WTC11 (cell line): ENCODE data around the gene ECM2. TPM values are rescaled to one million over a fixed set of nuclear protein-coding genes. Genes with fewer than 3 reads are reported as not detected.

Source experiments
- ATAC-seq: fragments of 200-7000 bp; cut with Tn5 transposase; 2 replicates; pipeline ENCODE4 v1.10.0; 2021; ENCODE audit warnings: mild to moderate bottlenecking, moderate library complexity
- Bru-seq: library from RNA; stranded (reverse); fragments of 400-500 nt; gene quantifications from one replicate; lab custom pipeline; 2021; lab: Mats Ljungman, UMichigan
- CTCF ChIA-PET: fragments of 300-600 bp; sonication (Branson Sonifier 250); formaldehyde crosslinking; loops from one replicate; lab custom pipeline; 2021; ENCODE audit warnings: antibody characterized with exemption; lab: Charles Lee
- POLR2A ChIA-PET: fragments of 350-600 bp; sonication (Branson Sonifier 250); formaldehyde crosslinking; loops from one replicate; lab custom pipeline; 2021; ENCODE audit warnings: antibody characterized with exemption; lab: Charles Lee
- DNase-seq: peaks from one replicate; pipeline ENCODE4 v3.0.0; 2021; ENCODE audit warnings: low spot score
- H3K27ac Mint-ChIP-seq: 2 replicates; pipeline ENCODE4 v1.8.0; 2021; ENCODE audit warnings: mixed read lengths
- H3K27me3 Mint-ChIP-seq: 2 replicates; pipeline ENCODE4 v1.8.0; 2021; ENCODE audit warnings: low read depth, mild to moderate bottlenecking, moderate library complexity, mixed read lengths
- H3K36me3 Mint-ChIP-seq: 2 replicates; pipeline ENCODE4 v1.8.0; 2021; ENCODE audit warnings: mixed read lengths
- H3K4me1 Mint-ChIP-seq: 2 replicates; pipeline ENCODE4 v1.8.0; 2022; ENCODE audit warnings: mixed read lengths
- H3K4me3 Mint-ChIP-seq: 2 replicates; pipeline ENCODE4 v1.8.0; 2021; ENCODE audit warnings: mild to moderate bottlenecking, moderate library complexity, mixed read lengths
- H3K9me3 Mint-ChIP-seq: 2 replicates; pipeline ENCODE4 v1.8.0; 2021; ENCODE audit warnings: mixed read lengths
- CBFB ChIP-seq: sonication (generic); formaldehyde crosslinking; IDR thresholded peaks from 2 replicates; pipeline ENCODE4 v1.8.1; 2022; ENCODE audit warnings: mild to moderate bottlenecking, low read depth, missing genetic modification reagents
- E2F5 ChIP-seq: sonication (generic); formaldehyde crosslinking; IDR thresholded peaks from 2 replicates; pipeline ENCODE4 v1.8.1; 2022; ENCODE audit warnings: mild to moderate bottlenecking, moderate library complexity, missing genetic modification reagents
- ELF4 ChIP-seq: sonication (generic); formaldehyde crosslinking; IDR thresholded peaks from 2 replicates; pipeline ENCODE4 v1.8.1; 2022; ENCODE audit warnings: low read depth, mild to moderate bottlenecking, moderate library complexity, missing genetic modification reagents
- EMX1 ChIP-seq: fragments of 250-450 bp; sonication (Bioruptor Pico); IDR thresholded peaks from 2 replicates; pipeline ENCODE4 v1.8.0; 2021; ENCODE audit warnings: mild to moderate bottlenecking
- GABPB1 ChIP-seq: sonication (generic); formaldehyde crosslinking; IDR thresholded peaks from 2 replicates; pipeline ENCODE4 v1.8.1; 2023; ENCODE audit warnings: mild to moderate bottlenecking, missing genetic modification reagents
- GTF2I ChIP-seq: fragments of 250-450 bp; sonication (Bioruptor Pico); conservative IDR thresholded peaks from 2 replicates; pipeline ENCODE4 v1.4.0; 2021; ENCODE audit warnings: mild to moderate bottlenecking
- IRF2 ChIP-seq: sonication (generic); formaldehyde crosslinking; IDR thresholded peaks from 2 replicates; pipeline ENCODE4 v1.8.0; 2022; ENCODE audit warnings: low read depth, missing genetic modification reagents, borderline replicate concordance
- NFYB ChIP-seq: sonication (generic); formaldehyde crosslinking; conservative IDR thresholded peaks from 2 replicates; pipeline ENCODE4 v1.8.0; 2022; ENCODE audit warnings: low read depth, missing genetic modification reagents
- PREB ChIP-seq: sonication (generic); formaldehyde crosslinking; IDR thresholded peaks from 2 replicates; pipeline ENCODE4 v1.8.1; 2022; ENCODE audit warnings: mild to moderate bottlenecking, missing genetic modification reagents, moderate library complexity, borderline replicate concordance
- SMAD3 ChIP-seq: sonication (generic); formaldehyde crosslinking; IDR thresholded peaks from 2 replicates; pipeline ENCODE4 v1.8.0; 2022; ENCODE audit warnings: missing genetic modification reagents, mild to moderate bottlenecking, borderline replicate concordance
- ZBTB21 ChIP-seq: sonication (generic); formaldehyde crosslinking; IDR thresholded peaks from 2 replicates; pipeline ENCODE4 v1.8.1; 2023; ENCODE audit warnings: mild to moderate bottlenecking, missing genetic modification reagents, borderline replicate concordance
- ZNF281 ChIP-seq: sonication (generic); formaldehyde crosslinking; IDR thresholded peaks from 2 replicates; pipeline ENCODE4 v1.8.0; 2023; ENCODE audit warnings: mild to moderate bottlenecking, missing genetic modification reagents
- ZNF425 ChIP-seq: fragments of 250-450 bp; sonication (Bioruptor Pico); conservative IDR thresholded peaks from 2 replicates; pipeline ENCODE4 v1.9.0; 2021; ENCODE audit warnings: mild to moderate bottlenecking
- long read RNA-seq, 3 experiments: library from RNA in 1 of 3; library from capped mRNA in 1 of 3; library from polyadenylated mRNA in 1 of 3; unstranded in 2 of 3; stranded (forward) in 1 of 3; transcript quantifications; one replicate each; pipeline ENCODE4 v2.0.0, GENCODE V29; 2021
- total RNA-seq: library from RNA; stranded (reverse); gene quantifications from 3 replicates; pipeline ENCODE4 v1.2.3, GENCODE V29; 2021
- TF ChIP-seq, protein P1 (sequence below): sonication (generic); formaldehyde crosslinking; IDR thresholded peaks from 2 replicates; pipeline ENCODE4 v1.8.0; 2022; ENCODE audit warnings: mild to moderate bottlenecking, missing genetic modification reagents
- TF ChIP-seq, protein P2 (sequence below): sonication (generic); formaldehyde crosslinking; IDR thresholded peaks from 2 replicates; pipeline ENCODE4 v1.8.1; 2023; ENCODE audit warnings: mild to moderate bottlenecking, missing genetic modification reagents, borderline replicate concordance
- TF ChIP-seq, protein P3 (sequence below): sonication (generic); formaldehyde crosslinking; IDR thresholded peaks from 2 replicates; pipeline ENCODE4 v1.8.1; 2023; ENCODE audit warnings: mild to moderate bottlenecking, missing genetic modification reagents, moderate library complexity
- TF ChIP-seq, protein P4 (sequence below): sonication (generic); formaldehyde crosslinking; IDR thresholded peaks from 2 replicates; pipeline ENCODE4 v1.8.0; 2022; ENCODE audit warnings: missing genetic modification reagents

ECM2 gene
- not detected in 3 replicates for total RNA-seq
- Bru-seq, nascent RNA: percentile 3 among the genes with signal in this experiment
- long read RNA-seq, experiment 1: 0 reads
- long read RNA-seq, experiment 2: 0 reads
- long read RNA-seq, experiment 3: 0 reads

GRCh38 chr9:92535940-92536850 is at the start of gene ECM2:
ECM2 (minus strand) TSS chr9:92535990; CDS start chr9:92522866, 13,124 bp downstream.
- ChIA-PET POLR2A (no interaction called here), CTCF (no interaction called here)
- TF ChIP-seq, protein P1, sequence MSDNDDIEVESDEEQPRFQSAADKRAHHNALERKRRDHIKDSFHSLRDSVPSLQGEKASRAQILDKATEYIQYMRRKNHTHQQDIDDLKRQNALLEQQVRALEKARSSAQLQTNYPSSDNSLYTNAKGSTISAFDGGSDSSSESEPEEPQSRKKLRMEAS (CRISPR knock-in tag): no peak
- TF ChIP-seq, protein P2, sequence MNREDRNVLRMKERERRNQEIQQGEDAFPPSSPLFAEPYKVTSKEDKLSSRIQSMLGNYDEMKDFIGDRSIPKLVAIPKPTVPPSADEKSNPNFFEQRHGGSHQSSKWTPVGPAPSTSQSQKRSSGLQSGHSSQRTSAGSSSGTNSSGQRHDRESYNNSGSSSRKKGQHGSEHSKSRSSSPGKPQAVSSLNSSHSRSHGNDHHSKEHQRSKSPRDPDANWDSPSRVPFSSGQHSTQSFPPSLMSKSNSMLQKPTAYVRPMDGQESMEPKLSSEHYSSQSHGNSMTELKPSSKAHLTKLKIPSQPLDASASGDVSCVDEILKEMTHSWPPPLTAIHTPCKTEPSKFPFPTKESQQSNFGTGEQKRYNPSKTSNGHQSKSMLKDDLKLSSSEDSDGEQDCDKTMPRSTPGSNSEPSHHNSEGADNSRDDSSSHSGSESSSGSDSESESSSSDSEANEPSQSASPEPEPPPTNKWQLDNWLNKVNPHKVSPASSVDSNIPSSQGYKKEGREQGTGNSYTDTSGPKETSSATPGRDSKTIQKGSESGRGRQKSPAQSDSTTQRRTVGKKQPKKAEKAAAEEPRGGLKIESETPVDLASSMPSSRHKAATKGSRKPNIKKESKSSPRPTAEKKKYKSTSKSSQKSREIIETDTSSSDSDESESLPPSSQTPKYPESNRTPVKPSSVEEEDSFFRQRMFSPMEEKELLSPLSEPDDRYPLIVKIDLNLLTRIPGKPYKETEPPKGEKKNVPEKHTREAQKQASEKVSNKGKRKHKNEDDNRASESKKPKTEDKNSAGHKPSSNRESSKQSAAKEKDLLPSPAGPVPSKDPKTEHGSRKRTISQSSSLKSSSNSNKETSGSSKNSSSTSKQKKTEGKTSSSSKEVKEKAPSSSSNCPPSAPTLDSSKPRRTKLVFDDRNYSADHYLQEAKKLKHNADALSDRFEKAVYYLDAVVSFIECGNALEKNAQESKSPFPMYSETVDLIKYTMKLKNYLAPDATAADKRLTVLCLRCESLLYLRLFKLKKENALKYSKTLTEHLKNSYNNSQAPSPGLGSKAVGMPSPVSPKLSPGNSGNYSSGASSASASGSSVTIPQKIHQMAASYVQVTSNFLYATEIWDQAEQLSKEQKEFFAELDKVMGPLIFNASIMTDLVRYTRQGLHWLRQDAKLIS: no peak
- TF ChIP-seq EMX1 (CRISPR knock-in tag) (no peak), ZNF281 (CRISPR knock-in tag) (no peak), IRF2 (CRISPR knock-in tag) (no peak), GTF2I (CRISPR knock-in tag) (no peak)
- TF ChIP-seq, protein P3, sequence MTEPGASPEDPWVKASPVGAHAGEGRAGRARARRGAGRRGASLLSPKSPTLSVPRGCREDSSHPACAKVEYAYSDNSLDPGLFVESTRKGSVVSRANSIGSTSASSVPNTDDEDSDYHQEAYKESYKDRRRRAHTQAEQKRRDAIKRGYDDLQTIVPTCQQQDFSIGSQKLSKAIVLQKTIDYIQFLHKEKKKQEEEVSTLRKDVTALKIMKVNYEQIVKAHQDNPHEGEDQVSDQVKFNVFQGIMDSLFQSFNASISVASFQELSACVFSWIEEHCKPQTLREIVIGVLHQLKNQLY (CRISPR knock-in tag): no peak
- no peak for DNase-seq
- ATAC-seq: no peak
- Mint-ChIP-seq H3K27ac (no peak within 1 kb of the TSS), H3K36me3 (no peaks in the 10 kb centered on the region), H3K4me1 (peaks cover 16% of the 10 kb centered on the region), H3K27me3 (no peaks in the 10 kb centered on the region), H3K4me3 (no peak within 1 kb of the TSS), H3K9me3 (no peaks in the 10 kb centered on the region)

DNA sequence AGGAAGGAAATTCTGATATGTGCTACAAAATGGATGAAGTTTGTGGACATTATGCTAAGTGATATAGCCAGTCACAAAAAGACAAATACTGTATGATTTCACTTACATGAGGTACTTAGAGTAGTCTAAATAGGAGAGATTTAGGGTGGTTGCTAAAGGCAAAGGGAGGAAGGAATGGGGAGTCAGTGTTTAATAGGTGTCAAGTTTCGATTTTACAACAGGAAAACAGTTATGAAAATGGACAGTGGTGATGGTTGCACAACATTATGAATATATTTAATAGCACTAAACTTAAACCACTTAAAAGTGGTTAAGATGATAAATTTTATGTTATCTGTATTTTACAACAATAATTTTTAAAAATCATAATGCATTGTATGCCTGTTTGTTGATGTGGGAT is 40.4 kb upstream of the ECM2 start:
- Mint-ChIP-seq H3K27ac (no peak overlapping the region), H3K36me3 (peaks cover 12% of the 10 kb centered on the region), H3K9me3 (peaks cover 36% of the 10 kb centered on the region), H3K27me3 (no peaks in the 10 kb centered on the region), H3K4me3 (no peak overlapping the region), H3K4me1 (no peaks in the 10 kb centered on the region)
- ChIA-PET POLR2A (no interaction called here), CTCF (no interaction called here)
- DNase-seq (no peak), ATAC-seq (no peak)
- TF ChIP-seq ZBTB21 (CRISPR knock-in tag) (no peak), GABPB1 (CRISPR knock-in tag) (no peak), SMAD3 (CRISPR knock-in tag) (no peak), PREB (no peak), NFYB (CRISPR knock-in tag) (no peak), ELF4 (CRISPR knock-in tag) (no peak), CBFB (no peak), ZNF425 (CRISPR knock-in tag) (no peak), E2F5 (CRISPR knock-in tag) (no peak)
- TF ChIP-seq, protein P4, sequence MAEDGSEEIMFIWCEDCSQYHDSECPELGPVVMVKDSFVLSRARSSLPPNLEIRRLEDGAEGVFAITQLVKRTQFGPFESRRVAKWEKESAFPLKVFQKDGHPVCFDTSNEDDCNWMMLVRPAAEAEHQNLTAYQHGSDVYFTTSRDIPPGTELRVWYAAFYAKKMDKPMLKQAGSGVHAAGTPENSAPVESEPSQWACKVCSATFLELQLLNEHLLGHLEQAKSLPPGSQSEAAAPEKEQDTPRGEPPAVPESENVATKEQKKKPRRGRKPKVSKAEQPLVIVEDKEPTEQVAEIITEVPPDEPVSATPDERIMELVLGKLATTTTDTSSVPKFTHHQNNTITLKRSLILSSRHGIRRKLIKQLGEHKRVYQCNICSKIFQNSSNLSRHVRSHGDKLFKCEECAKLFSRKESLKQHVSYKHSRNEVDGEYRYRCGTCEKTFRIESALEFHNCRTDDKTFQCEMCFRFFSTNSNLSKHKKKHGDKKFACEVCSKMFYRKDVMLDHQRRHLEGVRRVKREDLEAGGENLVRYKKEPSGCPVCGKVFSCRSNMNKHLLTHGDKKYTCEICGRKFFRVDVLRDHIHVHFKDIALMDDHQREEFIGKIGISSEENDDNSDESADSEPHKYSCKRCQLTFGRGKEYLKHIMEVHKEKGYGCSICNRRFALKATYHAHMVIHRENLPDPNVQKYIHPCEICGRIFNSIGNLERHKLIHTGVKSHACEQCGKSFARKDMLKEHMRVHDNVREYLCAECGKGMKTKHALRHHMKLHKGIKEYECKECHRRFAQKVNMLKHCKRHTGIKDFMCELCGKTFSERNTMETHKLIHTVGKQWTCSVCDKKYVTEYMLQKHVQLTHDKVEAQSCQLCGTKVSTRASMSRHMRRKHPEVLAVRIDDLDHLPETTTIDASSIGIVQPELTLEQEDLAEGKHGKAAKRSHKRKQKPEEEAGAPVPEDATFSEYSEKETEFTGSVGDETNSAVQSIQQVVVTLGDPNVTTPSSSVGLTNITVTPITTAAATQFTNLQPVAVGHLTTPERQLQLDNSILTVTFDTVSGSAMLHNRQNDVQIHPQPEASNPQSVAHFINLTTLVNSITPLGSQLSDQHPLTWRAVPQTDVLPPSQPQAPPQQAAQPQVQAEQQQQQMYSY (CRISPR knock-in tag): no peak
